HG03060 (cell line): ENCODE data around the gene TOMM20.

Source experiments
- ATAC-seq: cut with Tn5 transposase; IDR thresholded peaks from one replicate; pipeline ENCODE4 v1.9.1; 2021; ENCODE audit warnings: low read depth, moderate number of reproducible peaks; ENCODE audit not compliant: unreplicated experiment

The TOMM20 gene

DNA sequence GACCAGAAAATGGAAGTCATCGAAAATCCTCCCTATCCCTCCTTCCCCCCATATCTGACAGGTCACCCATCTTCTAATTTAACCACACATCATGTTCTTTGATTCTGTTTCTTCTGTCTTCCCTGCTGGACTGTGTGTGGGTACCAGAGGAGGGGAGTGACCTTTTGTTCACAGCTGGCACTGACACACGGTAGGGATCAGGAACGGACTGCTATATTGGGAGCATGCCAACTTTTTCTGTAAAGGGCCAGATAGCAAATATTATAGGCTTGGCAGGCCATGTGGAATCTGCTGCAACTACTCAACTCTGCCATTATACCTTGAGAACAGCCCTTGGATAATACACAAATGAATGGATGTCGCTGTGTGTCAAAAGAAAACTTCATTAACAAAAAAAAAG is 7.5 kb upstream of the TOMM20 start:
- ATAC-seq, result no peak

DNA sequence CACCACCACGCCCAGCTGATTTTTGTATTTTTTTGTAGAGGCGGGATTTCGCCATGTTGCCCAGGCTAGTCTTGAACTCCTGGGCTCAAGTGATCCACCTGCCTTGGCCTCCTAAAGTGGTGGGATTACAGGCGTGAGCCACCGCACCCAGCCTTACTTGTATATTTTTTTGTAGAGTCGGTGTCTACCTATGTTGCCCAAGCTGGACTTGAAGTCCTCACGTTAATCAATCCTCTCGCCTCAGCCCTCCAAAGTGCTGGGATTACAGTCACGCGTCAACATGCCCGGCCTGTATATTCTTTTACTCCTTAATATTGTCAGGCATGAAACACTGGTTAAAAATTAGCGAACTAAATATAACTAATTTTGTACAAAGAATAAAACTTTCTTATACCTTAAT is 5.5 kb upstream of the TOMM20 start:
- no peak for ATAC-seq

DNA sequence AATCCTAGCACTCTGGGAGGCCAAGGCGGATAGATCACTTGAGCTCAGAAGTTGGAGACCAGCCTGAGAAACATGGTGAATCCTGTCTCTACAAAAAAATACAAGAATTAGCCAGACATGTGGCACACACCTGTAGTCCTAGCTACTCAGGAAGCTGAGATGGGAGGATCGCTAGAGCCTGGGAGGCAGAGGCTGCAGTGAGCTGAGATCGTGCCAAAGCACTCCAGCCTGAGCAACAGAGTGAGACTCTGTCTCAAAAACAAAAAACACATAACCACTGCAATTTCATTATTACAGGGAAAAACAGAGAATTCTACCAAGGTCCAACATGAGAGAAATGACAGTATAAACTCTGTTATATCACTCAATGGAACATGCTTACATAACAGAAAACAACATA is 4.4 kb upstream of the TOMM20 start:
- ATAC-seq, result no peak

DNA sequence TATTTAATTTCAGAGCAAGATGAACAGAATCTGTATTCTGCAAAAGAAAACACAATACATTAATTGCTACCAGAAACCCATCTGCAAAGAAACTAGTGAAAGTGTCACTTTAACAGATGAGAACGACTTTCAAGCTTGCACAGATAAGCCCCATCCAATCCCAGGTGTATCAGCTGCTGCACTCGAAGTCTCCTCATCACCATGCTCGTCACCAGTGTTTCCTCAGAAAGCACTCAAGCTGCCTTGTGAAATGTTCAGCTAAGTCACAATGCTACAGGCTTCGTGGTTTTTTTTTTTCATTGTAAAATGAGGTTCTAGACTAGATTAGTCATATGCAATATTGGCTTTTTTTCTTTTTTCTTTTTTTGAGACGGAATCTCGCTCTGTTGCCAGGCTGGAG is 3.3 kb upstream of the TOMM20 start:
- ATAC-seq, result no peak

DNA sequence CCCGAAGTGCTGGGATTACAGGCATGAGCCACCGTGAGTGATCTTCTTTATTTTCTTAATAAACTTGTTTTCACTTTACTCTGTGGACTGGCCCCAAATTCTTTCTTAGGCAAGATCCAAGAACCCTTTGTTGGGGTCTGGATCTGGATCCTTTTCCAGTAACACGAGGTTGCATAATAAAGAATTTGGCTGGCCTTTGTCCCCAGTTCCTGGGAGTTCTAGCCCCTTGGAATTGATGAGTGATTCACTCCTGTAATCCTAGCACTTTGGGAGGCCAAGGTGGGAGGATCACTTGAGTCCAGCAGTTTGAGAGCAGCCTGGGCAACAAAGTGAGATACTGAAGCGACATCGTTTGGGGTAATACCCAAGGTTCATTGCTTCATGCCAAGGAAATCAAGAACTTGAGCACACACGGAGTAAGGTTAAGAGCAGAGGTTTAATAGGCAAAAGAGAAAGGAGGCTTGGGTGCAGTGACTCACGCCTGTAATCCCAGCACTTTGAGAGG is 2.2 kb upstream of the TOMM20 start:
- no peak for ATAC-seq

DNA sequence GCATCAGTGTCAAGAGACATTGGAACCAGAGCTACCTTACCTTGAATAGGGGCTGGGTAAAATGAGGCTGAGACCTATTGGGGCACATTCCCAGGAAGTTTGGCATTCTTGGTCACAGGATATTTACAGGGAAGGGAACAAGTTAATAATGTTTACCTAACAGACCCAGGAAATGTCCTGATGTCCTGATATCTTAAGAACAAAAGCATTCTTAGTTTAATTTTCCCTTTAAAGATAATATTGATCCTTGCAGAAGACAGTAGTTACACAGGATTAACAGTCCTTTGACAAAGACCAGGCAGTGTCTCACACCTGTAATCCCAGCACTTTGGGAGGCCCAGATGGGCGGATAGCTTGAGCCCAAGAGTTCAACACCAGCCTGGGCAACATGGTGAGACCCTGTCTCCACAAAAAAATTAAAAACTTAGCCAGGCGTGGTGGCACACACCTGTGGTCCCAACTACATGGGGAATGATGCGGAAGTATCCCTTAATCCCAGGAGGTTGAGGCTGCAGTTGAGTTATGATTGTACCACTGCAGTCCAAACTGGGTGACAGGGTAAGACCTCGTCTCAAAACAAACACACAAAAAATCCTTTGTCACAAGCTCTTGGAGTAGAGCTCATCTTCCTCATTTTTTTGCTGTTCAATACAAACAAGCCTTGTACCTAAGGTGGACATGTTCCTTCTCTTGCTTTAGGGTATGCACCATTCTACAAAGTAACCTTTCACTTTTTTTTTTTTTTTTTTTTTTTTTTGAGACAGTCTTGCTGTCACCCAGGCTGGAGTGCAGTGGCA is 1.3 kb upstream of the TOMM20 start:
- ATAC-seq, result no peak

DNA sequence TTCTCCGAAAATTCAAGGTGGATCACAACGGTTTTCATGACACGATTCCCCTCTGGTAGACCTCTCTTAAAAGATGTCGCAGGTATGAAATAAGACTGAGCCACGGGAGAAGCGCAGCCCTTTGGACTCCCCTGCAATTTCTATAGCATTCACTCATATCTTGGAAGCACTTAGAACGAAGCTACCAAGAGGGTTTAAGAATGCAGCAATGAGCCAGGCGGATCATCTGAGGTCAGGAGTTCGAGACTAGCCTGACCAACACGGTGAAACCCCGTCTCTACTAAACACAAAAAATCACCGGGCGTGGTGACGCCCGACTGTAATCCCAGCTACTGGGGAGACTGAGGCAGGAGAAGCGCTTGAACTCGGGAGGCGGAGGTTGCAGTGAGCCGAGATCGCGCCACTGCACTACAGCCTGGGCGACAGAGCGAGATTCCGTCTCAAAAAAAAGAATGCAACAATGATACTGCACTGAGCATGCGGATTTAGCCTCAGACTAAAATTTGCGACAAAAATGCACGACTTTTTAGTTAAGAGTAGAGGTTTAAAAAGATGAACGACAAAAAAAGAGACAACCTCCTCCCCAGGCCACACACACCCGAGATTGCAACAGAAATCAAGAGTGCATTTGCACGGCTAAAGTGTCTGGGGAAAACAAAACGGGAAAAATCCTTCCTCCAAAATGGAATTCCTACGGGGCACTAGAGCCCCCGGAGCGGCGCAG is 743 bp downstream of the TOMM20 start:
- no peak for ATAC-seq

DNA sequence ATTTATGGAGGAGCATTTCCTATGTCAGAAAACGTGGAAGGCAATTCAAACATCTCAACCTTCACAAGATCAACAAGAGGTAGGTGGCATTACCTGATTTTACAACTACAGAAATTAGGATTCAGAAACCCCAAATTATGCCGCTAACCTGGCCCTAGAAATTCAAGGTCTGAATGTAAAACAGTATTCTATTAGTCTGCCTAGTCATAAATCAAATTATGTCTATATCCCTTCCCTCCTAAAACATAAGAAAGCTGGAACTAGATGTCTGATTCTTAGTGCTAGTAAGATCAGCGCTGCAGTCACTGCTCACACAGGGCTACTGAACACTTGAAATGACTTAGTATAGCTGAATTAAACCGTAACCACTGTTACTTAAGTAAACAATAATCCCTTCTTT is 1.4 kb downstream of the TOMM20 start:
- ATAC-seq, result no peak

DNA sequence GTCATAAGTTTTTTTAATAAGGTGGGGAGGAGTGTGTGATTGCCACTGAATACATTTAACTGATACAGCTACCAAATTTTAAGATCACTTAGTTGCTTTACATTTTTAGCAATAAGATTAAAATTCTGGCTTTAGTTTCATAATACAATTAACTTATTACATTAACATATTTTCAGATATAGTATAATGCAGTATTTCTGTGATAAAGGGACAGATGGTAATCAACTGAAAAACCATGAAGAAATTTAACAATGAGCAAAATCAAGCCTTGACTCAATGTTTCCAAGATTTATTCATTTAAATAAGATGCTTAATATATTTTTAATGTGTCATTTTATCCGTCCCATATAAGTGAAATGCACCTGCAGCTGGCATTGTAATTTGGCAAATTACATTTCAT is 4.0 kb downstream of the TOMM20 start:
- no peak for ATAC-seq

DNA sequence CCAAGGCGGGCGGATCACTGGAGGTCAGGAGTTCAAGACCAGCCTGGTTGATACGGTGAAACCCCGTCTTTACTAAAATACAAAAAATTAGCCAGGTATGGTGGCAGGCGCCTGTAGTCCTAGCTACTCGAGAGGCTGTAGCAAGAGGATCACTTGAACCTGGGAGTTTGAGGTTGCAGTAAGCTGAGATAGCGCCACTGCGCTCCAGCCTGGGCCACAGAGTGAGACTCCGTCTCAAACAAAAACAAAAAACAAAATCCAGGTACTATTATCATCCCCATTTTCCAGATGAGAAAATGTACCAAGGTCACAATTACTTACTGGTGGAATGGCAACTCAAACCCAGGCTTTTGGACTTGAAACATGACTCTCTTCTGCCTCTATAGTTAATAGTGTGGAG is 4.5 kb downstream of the TOMM20 start:
- no peak for ATAC-seq

DNA sequence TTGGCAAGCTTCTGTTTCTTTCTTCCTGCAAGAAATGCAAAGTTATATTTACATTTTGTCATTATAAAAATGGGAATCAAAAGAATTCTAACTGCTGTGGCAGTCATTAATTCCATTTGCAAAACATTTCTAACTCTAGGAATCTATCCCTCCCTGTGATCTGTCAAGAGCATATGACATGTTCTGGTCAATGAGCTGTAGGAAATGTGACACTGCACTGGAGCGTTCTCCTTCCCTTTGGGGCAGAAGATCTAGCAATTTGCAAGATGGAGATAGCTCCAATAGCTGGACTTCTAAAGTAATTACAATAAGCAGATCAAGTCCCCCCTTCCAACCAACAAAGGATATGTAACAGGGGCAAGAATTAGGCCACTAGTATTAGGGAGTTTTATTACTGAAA is 6.3 kb downstream of the TOMM20 start:
- no peak for ATAC-seq

DNA sequence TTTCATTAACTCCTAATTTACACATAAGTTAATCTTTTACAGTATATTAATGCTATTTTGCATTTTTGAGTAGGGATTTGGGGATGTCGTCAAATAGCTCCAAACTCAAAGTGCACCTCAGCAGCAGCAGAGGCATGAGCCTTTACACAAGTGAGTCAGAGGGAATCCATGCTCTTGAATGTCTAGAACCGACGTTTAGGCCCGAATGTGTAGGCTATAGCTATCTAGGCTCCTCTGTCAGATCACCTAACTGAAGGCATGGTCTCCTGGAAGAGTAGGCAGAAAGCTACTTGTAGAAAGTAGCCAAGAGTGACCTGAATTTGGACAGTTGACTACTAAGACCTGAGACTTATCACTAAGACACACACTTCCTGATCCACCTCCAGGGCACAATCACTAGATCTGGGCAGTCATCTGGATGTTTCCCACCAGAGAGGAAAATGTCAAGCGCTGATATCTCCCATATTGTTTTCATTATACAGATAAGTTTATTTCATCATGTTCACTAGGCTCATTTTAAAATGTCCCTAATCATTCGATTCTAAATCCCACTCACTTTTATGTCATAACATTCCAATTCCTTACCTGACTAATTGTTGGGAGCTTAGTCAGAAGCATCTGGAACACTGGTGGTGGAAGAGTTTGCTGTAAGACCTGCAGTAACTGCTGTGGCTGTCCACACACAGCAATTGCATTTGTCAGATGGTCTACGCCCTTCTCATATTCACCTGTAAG is 15.3 kb downstream of the TOMM20 start:
- no peak for ATAC-seq

DNA sequence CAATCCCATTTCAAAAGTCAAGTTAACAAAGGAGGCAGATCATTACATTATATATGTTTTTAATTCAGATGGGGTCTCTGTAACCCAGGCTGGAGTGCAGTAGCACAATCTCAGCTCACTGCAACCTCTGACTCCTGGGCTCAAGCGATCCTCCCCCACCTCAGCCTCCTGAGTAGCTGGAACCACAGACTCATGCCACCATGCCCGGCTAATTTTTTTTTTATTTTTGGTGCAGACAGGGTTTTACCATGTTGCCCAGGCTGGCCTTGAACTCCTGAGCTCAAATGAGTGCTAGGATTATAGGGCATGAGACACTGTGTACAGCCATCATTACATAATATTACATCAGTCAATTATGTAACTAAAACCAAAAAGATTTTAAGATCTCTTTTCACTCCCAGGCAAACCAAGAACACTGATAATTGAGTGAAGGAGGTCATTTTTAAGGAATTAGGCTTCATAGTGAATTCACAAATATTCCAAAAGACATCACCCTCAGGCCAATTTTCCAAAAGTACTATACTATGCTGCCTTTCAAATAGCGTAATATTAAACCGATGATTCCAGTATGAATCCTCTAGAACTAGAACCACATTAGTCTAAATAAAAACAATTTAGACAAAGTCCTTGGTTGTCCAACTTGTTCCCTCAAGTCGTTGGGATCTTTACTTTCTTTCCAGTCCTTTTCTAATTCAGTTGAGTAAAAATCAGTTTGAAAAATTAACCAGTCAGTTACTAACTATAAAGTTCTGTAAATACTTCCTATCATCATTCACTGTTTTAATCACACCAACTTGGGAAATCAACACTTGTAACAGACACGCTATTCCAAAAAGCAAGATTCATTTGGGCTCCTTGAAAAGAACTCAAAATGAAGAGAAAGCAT is 16.1 kb downstream of the TOMM20 start:
- ATAC-seq, result no peak

DNA sequence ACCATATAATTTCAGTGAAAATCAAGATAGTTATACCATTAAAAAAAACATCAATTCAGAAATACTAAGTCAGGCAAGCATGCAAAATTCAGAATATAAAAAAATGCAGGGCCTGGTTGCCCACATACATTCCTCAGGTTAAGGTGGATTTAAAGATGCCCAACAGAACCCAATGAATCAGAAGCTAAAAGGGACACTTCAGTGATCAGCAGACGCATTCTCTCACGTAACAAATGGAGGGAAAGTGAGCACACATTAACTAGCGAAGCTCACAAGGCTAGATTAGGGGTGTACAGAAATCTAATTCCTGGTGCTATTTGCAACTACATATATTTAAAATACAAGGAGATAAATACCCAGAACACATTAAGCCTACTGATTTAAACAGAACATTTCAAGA is 17.5 kb downstream of the TOMM20 start:
- ATAC-seq, result no peak

DNA sequence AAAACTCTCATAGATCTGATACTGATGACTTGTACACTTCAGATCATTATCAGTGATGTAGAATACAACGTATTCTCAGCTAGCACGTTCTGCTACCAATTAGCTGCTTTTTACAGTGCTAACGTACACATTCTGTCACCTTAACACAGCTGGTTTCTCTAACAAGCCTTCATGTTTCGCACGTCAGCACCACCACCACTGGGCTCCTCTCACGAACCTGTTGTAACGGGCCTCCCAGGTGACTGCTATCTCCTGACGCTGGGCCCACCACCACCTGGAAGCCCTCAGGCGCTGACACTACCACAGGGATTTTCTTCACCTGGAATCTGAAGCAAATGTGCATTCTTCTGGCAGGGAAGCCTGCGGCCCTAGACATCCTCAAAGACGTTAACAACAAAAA is 19.8 kb downstream of the TOMM20 start:
- ATAC-seq, result no peak

DNA sequence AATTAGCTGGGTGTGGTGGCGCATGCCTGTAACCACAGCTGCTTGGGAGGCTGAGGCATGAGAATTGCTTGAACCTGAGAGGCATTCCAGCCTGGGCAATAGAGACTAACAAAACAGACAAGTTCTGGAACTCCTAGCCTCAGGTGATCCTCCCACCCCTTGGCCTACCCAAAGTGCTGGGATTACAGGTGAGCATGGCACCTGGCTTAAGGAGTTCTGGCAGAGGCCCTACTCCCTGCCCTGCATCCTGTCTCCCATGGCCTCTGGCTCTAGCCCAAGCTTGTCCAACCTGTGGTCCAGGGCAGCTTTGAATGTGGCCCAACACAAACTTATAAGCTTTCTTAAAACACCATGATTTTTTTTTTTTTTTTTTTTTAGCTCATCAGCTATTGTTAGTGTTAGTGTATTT is 20.4 kb downstream of the TOMM20 start:
- ATAC-seq, result no peak

DNA sequence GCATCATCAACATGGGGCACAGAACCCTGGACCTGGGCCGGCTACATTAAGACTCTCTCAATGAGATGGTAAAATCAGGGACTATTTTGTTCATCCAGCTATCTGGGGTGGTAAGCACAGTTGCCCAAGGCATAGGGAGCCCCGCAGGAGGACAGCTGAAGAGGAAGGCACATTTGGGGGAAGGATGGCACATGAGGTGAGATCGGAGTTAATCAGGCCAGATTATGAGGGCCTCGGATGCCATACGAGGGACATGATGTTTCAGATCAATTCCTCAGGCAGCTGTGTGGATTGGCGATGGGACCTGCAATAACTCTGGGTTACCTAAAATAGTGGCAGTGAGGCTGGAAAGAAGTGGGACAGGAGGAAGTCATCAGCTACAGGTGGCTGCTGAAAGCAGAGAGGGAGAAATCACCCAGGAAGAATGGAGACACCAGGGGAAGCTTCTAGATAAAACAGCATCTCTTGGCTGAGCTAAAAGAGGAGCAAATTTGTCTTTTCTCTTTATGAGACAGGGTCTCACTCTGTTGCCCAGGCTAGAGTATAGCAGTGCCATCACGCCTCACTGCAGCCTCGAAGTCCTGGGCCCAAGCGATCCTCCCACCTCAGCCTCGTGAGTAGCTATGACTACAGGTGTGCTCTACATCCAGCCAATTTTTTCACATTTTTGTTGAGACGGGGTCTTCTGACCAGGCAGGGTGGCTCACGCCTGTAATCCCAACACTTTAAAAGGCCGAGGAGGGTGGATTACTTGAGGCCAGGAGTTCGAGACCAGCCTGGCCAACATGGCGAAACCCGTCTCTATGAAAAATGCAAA is 21.1 kb downstream of the TOMM20 start:
- ATAC-seq, result no peak

DNA sequence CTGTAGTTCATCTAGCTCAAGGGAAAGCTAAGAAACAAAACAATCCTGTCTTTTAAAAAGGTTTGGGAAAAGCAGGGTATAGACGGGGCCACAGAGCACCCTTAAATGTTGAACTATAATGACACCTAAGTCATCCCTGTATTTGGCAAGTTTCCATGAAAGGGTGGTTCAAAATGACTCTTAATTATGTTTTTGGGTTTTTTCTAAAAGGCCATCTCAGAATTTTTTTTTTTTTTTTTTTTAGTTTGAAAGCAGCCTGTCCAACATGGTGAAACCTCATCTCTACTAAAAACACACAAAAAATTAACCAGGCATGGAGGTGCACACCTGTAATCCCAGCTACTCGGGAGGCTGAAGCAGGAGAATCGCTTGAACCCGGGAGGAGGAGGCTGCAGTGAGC is 22.2 kb downstream of the TOMM20 start:
- no peak for ATAC-seq
